Epithelial cell of esophagus (primary cell): Measurements from ENCODE around the gene L3MBTL4.

ENCODE experiments used
- DNase-seq: peaks from one replicate; pipeline ENCODE4 v3.0.0; 2010; ENCODE audit warnings: low read depth
- H3K4me3 ChIP-seq: 2 replicates; pipeline ENCODE4 v1.5.1; 2011; ENCODE audit warnings: mild to moderate bottlenecking, low read length, control low read depth
- TF ChIP-seq, protein P1 (sequence below): IDR thresholded peaks from 2 replicates; pipeline ENCODE4 v1.5.1; 2011; ENCODE audit warnings: low read depth, mild to moderate bottlenecking, low read length, control low read depth, inconsistent platforms; ENCODE audit not compliant: insufficient read depth; ENCODE audit errors: missing control alignments

Gene L3MBTL4

DNA sequence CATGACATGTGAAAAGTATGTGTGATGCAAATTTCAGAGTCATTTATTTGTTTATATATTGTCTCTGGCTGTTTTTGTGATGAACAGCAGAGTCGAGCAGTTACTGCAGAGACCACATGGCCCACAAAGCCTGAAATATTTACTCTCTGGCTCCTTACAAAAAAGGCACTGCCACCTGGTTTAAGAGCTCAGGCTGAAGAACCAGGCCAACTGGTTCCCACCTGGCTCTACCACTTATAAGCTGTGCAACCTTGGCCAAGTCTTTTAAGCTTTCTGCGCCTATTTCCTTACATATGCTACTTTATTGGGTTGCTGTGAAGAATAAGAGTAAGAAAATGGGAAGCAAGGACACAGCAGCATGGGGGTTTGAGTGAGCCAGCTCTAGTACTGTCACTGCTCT lies 207.6 kb downstream of the L3MBTL4 start:
- TF ChIP-seq, protein P1, sequence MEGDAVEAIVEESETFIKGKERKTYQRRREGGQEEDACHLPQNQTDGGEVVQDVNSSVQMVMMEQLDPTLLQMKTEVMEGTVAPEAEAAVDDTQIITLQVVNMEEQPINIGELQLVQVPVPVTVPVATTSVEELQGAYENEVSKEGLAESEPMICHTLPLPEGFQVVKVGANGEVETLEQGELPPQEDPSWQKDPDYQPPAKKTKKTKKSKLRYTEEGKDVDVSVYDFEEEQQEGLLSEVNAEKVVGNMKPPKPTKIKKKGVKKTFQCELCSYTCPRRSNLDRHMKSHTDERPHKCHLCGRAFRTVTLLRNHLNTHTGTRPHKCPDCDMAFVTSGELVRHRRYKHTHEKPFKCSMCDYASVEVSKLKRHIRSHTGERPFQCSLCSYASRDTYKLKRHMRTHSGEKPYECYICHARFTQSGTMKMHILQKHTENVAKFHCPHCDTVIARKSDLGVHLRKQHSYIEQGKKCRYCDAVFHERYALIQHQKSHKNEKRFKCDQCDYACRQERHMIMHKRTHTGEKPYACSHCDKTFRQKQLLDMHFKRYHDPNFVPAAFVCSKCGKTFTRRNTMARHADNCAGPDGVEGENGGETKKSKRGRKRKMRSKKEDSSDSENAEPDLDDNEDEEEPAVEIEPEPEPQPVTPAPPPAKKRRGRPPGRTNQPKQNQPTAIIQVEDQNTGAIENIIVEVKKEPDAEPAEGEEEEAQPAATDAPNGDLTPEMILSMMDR = no peak
- no peak overlapping the region for H3K4me3 ChIP-seq
- DNase-seq = no peak

DNA sequence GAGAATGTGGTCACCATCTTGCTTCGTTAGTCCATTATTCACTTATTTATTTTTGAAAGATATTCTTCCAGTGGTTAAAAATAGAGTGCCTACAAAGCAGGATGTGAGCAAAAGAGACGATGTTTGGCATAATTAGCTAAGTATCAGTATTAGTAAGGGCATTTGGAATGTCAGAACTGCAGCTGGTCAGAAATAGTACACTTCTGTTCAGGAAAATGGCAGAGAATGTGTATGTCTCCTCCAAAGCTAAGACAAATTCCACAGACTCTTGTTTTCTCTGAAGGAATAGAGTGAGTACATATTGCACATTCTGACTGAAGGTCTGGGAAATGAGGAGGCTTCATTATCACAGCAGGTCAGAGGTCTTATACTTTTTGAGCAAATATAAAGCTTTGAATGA lies 209.0 kb downstream of the L3MBTL4 start:
- TF ChIP-seq, protein P1 = no peak
- DNase-seq = no peak
- no peak overlapping the region for H3K4me3 ChIP-seq

DNA sequence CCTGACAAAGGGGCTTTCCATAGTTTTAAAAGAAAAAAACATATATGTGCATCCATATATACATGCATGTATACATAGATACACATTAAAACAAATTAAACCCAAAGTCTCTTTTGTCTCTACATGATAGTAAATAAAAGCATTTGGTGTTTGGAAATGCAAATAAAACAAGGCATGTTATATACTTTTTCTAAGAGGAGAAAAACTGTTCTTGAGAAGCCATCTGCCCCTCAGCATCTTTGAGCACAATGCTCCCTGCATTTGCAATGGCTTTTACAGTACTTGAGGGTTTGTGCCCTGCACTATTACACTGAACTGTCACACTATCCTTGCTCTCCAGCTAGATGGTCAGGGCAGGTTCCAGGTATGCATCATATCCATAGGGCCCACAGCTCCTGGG lies 210.2 kb downstream of the L3MBTL4 start:
- DNase-seq = no peak
- H3K4me3 ChIP-seq = no peak overlapping the region
- TF ChIP-seq, protein P1 = no peak

DNA sequence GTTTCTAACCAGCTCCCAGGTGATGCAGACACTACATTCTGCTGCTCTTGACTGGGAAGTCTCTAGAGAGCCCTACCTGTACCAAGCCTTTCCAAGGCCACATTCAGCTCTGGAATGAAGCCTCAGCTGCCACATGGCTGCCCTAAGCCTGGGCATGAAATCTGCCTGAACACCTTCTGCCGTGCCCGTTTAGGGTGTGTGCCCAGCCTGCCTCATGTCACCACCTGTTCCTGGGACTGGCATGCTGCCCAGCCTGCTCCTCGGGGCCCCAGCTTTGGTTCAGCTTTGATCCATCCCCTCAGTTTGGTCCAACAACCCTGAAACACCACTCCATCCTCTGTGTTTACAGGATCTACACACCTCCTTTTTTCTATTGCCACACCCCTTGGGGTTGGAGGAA lies 210.9 kb downstream of the L3MBTL4 start:
- no peak for DNase-seq
- TF ChIP-seq, protein P1 = no peak
- H3K4me3 ChIP-seq = no peak overlapping the region

DNA sequence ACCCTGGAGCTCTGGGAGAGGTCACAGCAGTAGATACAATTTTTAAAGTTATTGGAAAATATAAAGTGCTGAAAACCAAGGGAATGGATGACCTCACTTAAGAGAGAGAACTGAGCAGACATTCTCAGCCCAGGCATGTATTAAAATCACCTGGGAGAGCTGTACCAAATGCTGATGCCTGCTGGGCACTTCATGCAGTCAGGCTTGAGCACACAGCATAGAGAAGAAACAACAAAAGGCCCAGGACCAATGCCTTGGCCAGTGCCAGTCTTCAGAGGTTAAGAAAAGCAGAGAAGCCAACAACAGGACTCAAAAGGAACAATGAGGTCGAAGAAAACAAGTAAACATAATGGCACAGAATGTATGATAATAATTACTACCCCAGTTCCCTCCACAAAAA lies 211.8 kb downstream of the L3MBTL4 start:
- TF ChIP-seq, protein P1 = no peak
- DNase-seq = no peak
- no peak overlapping the region for H3K4me3 ChIP-seq

DNA sequence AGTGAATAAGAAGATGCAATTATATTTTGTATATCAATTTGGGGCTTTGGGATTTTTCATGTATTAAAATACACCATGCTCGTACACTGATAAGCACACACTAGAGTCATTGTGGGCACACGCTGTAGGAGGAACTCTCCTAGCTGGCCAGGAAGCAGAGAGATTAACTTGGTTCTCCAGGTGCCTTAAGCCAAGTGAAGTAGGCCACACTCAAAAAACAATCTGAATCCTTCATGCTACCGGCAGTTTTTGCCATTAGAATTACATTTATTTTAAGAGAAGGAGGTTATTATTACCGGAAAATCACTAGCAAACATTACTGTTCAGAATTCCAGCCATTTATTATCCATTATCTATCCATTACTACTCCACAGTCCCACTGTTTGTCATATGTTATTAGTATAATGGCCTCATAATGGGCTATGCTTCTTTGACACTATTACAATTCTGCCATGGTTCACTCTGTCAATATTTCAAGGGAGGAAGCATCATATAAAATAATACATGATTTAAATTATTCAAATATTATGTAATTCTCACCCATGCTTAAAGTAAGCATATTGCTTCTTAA lies 214.4 kb downstream of the L3MBTL4 start:
- TF ChIP-seq, protein P1 = no peak
- no peak for DNase-seq
- no peak overlapping the region for H3K4me3 ChIP-seq

DNA sequence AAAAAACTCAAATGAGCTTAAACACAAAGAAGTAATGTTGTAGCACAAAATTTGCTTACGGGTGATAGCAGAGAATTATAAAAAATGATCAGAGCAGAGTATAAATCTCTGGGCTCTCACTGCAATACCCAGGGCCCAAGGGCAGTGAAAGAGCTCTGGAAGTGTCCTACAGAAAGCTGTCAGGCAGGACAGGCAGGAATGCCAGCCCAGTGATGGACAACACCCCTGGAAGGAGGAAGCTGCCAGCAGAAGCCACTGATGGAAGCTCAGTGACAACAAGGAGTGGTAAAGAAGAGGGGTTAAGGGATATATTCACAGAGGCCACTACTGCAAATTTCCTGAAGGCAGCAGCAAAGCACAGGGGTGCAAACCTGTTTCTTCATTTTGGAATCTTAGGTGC lies 214.9 kb downstream of the L3MBTL4 start:
- DNase-seq = no peak
- TF ChIP-seq, protein P1 = no peak

More for the DNA sequence above, 214.9 kb downstream of the L3MBTL4 start:
- no peak overlapping the region for H3K4me3 ChIP-seq
